T-helper 22 cell (primary cell): ENCODE data around the gene CGB7.
"Not testable (repeated sequence)": the region's sequence is repeated elsewhere in the genome, so short reads cannot be mapped to it uniquely, and the experiment has no call there.

Experiments
- DNase-seq: peaks from one replicate; pipeline ENCODE4 v3.0.0-alpha.2; 2020; ENCODE audit warnings: low read depth

Gene CGB7

GRCh38 chr19:49073514-49074378 is 16.2 kb upstream of the CGB7 start:
- DNase-seq: no peak

- DNase-seq: no peak
Observed at GRCh38 chr19:49071860-49072547, 14.5 kb upstream of the CGB7 start.

GRCh38 chr19:49070416-49070815 is 12.9 kb upstream of the CGB7 start:
- no peak for DNase-seq

- DNase-seq: no peak
Observed at GRCh38 chr19:49069026-49069425, 11.5 kb upstream of the CGB7 start.

GRCh38 chr19:49067554-49067953 is 10.0 kb upstream of the CGB7 start:
- no peak for DNase-seq

GRCh38 chr19:49065905-49066512 is 8.5 kb upstream of the CGB7 start:
- no peak for DNase-seq

GRCh38 chr19:49064768-49065611 is 7.4 kb upstream of the CGB7 start, which contains the start of gene NTF4:
Gene NTF4, minus strand, starts transcription at chr19:49064818. Its CDS starts 2,821 bp downstream, at chr19:49061997.
- DNase-seq: no peak

GRCh38 chr19:49064029-49064629 is 6.6 kb upstream of the CGB7 start:
- no peak for DNase-seq

GRCh38 chr19:49061445-49061844 is 3.9 kb upstream of the CGB7 start:
- no peak for DNase-seq

- no peak for DNase-seq
Observed at GRCh38 chr19:49061000-49061399, 3.5 kb upstream of the CGB7 start.

- DNase-seq: no peak
Observed at GRCh38 chr19:49059053-49059452, 1.5 kb upstream of the CGB7 start.

GRCh38 chr19:49058562-49058961 is 1.0 kb upstream of the CGB7 start:
- no peak for DNase-seq

- DNase-seq: not testable (repeated sequence)
Observed at GRCh38 chr19:49056902-49057596, 500 bp downstream of the CGB7 start.

GRCh38 chr19:49056101-49056901 is 1.2 kb downstream of the CGB7 start:
- peak; percentile 14 for DNase-seq

GRCh38 chr19:49050376-49051033 is 7.0 kb downstream of the CGB7 start:
- not testable (repeated sequence) for DNase-seq

- DNase-seq: not testable (repeated sequence)
Observed at GRCh38 chr19:49049834-49050233, 7.7 kb downstream of the CGB7 start.

GRCh38 chr19:49049011-49049410 is 8.5 kb downstream of the CGB7 start, which contains the start of gene CGB8:
Gene CGB8, minus strand, starts transcription at chr19:49049111. Its CDS starts 372 bp downstream, at chr19:49048739.
- not testable (repeated sequence) for DNase-seq

- DNase-seq: not testable (repeated sequence)
Observed at GRCh38 chr19:49043548-49043947, 14.0 kb downstream of the CGB7 start, which contains the start of gene CGB5. Gene CGB5, plus strand, starts transcription at chr19:49043848. Its CDS starts 362 bp downstream, at chr19:49044210.

GRCh38 chr19:49042666-49043065 is 14.9 kb downstream of the CGB7 start:
- DNase-seq: not testable (repeated sequence)
